Dedifferentiated amniotic fluid mesenchymal stem cell (primary cell): ENCODE data around the gene KANSL1.

ENCODE experiments used
- DNase-seq: peaks from one replicate; pipeline ENCODE4 v3.0.0-alpha.2; 2016; ENCODE audit errors: extremely low spot score

Gene KANSL1

GRCh38 chr17:46169913-46170638 is 23.2 kb downstream of the KANSL1 start:
- DNase-seq: no peak

DNA sequence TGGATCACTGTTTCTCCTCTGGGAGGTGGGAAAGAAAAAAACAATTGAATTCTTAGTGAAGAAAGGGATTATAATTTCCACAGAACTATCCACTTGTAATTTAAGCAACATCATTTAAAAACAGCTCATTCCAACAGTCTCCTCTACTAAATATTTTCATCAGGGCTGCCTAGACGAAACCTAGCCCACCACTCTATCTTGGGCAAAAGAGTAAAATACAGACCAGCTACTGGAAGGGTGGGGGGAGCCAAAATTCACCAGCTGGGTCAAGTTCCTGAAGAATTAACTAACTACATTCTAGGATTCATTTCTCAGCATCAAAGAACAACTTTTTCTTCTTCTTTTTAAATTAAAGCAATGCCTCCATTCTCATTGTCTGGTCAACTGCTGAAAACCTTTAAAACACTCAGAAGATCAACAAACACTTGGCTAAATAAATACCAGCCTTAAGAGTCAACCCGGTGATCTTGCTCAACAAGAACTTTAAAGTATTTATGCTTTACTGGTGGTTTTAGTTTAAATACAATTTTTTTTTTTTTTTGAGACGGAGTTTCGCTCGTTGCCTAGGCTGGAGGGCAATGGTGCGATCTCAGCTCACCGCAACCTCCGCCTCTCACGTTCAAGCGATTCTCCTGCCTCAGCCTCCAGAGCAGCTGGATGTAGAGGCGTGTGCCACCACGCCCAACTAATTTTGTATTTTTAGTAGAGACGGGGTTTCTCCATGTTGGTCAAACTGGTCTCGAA is 25.2 kb downstream of the KANSL1 start:
- peak; percentile 85 for DNase-seq

DNA sequence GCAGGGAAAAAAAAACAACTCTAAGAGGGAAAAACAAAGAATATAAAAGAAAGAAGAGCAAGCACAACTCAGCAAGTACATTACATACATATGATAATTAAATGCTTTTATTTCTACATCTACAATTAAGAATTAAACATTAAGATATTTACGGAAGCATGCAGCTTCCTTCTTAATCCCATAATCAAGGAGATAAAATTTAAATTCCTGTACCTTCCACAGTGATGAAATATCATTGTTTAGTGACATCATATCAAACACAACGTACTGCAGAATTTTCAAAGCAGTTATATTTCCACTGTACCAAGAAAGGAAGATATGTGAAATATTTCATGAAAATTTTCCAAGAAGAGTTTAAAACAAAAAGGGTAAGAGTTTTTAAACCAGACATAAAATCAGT is 26.0 kb downstream of the KANSL1 start:
- no peak for DNase-seq

- DNase-seq: no peak
Observed at GRCh38 chr17:46166692-46167249, 26.5 kb downstream of the KANSL1 start.

DNA sequence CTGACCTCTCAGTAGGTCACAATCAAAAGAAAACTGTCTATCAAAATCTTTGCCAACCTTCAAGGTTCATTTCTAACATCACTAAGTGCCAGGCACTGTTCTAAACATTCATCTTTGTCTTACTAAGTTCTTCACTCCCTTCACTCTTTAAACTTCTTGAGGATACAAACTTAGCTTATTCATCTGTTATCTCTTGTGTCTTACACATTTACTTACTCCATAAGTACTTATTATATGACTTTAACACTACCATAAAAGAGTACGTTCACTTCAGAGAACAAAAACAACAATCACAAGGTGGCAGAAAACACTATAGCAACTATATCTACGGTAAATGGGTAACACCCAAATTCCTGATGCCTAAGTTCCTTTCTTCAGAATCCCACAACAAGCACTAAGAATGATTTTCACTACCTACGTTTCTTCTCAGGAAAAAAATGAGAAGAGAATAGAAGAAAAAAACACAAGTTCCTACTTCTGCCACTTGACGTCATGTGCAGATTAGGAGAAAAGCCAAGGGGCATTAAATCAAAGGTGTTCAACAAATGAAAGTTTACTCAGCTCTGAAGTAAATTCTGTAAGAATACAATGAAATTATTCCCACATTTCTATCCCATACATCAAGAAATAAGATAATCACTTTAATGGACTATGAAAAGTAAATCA is 29.2 kb downstream of the KANSL1 start:
- DNase-seq: no peak

DNA sequence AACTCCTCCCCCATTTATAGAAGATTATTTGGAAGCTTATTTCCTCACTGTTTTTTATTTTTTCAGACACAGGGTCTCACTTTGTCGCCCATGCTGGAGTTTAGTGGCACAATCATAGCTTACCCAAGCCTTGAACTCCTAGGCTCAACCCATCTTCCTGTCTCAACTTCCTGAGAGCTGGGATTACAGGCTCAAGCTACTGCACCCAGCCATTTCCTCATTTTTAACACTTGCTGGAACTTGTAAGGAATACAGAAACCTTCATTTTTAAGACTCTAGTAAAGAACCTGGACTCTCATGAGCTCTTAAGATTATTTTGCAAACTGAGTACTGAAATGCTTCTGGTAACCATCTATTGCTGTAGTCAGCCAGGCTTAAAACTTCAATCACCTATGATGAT is 29.9 kb downstream of the KANSL1 start:
- DNase-seq: no peak

DNA sequence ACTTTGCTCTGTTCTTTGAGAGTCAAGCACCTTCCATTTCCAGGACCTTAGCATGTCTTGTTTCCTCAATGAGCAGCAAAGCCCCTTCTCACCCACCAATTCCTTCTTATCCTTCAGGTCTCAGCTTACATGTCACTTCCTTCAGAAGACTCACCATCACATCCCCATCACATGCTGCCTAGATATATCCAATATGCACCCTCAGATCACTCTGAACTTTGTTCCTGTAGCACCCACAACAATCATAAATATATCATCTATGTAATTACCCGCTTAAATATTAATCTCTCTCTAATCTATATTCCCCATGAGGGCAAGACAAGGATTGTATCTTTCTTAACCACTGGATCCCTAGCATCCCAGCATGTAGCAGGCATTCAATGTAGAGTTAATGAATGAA is 30.4 kb downstream of the KANSL1 start:
- no peak for DNase-seq

- no peak for DNase-seq
Observed at GRCh38 chr17:46160169-46160568, 33.1 kb downstream of the KANSL1 start.

GRCh38 chr17:46159686-46160085 is 33.5 kb downstream of the KANSL1 start:
- DNase-seq: peak; percentile 55

DNA sequence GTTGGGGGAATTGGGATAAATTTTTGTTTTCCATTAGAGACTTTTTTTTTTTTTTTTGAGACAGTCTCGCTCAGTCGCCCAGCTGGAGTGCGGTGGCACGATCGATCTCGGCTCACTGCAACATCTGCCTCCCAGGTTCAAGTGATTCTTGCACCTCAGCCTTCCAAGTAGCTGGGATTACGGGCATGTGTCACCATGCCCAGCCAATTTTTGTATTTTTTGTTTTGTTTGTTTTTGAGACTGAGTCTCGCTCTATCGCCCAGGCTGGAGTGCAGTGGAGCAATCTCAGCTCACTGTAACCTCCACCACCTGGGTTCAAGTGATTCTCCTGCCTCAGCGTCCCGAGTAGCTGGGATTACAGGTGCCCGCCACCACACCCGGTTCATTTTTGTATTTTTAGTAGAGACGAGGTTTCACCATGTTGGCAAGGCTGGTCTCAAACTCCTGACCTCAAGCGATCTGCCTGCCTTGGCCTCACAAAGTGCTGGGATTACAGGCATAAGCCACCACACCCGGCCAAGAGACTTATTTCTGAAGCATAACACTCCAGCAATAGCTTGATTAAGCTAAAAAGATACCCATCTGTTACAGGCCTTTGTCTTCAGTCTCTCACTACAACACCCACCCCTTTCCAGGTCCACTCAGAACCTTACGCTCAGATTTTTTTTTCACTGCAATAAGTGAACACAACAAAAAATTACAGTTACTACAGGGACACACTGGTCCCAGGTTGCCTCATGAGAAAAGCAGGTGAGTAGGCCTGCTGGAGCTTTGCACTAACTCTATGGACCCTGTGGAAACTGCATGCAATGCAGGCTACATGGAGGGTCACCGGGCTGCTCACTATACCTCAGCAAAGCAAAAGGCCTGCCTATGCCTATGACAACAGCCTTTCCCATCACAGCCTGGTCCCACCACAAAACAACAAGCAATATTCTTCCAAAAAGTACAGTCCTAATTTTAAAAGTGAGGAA is 34.6 kb downstream of the KANSL1 start:
- no peak for DNase-seq

- DNase-seq: peak; percentile 96
Observed at GRCh38 chr17:46157443-46158062, 35.7 kb downstream of the KANSL1 start.

DNA sequence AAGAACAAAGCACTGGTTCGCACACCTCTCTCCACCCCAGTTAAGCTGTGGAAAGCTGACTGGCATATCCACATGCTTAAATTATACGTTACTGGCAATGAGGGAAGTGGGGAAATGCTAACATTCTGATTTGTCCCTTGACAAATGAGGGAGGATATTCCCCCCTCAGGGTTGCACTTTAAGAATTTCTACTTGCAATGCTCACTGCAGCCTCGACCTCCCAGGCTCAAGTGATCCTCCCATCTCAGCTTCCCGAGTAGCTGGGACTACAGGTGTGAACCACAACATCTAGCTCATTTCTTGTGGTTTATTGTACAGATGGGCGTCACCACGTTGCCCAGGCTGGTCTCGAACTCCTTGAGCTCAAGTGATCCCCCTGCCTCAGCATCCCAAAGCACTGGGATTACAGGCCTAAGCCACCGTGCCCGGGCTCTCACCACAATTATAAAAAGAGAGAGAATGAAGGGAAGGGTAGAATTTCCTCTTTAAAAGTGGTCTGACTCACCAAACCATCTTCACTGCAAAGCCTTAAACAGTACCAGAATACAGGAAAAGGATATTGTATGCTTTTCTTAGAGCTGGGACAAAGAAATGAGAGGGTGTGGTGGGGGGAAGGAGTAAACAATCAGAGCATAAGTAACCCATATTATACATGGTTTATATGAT is 38.9 kb downstream of the KANSL1 start:
- DNase-seq: peak; percentile 66

- DNase-seq: no peak
Observed at GRCh38 chr17:46152423-46152822, 40.8 kb downstream of the KANSL1 start.

- no peak for DNase-seq
Observed at GRCh38 chr17:46151762-46152161, 41.5 kb downstream of the KANSL1 start.

GRCh38 chr17:46150216-46150963 is 42.8 kb downstream of the KANSL1 start:
- DNase-seq: no peak

- no peak for DNase-seq
Observed at GRCh38 chr17:46148247-46148646, 45.0 kb downstream of the KANSL1 start.

DNA sequence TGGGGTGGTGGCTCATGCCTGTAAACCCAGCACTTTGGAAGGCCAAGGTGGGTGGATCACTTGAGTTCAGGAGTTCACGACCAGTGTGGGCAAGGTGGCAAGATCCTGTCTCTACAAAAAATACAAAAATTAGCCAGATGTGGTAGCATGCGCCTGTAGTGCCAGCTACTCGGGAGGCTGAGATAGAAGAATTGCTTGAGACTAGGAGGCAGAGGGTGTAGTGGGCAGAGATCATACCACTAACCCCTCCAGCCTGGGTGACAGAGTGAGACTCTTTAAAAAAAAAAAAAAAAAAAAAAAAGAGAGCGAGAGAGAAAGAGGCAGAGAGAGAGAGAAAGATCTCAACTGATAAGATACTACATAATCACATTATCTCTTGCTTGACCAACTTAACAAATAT is 45.9 kb downstream of the KANSL1 start:
- DNase-seq: no peak

GRCh38 chr17:46144246-46144645 is 49.0 kb downstream of the KANSL1 start:
- DNase-seq: no peak

DNA sequence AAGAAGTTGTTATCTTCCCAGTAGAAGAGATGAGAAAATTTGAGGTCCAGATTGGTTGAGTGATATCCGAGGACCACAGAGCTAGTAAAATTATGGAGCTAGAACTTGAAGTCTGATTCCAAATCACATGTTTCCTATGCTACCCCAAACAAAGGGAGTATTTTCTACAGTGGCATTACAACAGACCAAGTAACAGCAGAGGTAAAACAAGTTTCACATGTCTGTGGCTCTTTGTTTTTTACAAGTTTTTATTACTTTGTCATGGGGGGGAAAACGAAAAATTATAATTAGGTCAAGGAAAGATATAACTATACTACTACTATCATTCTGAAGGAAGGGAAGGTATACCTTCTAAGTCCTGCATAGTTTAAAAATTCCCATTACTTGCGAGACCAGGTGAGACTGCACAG is 49.4 kb downstream of the KANSL1 start:
- no peak for DNase-seq

- DNase-seq: no peak
Observed at GRCh38 chr17:46141645-46142044, 51.6 kb downstream of the KANSL1 start.
